HCT116 (cell line): ENCODE measurements around the gene AK5. TPM values are rescaled to one million over a fixed set of nuclear protein-coding genes. Genes with fewer than 3 reads are reported as not detected.

Experiments used
- ATAC-seq: fragments of 200-7000 bp; cut with Tn5 transposase; 2 replicates; pipeline ENCODE4 v1.9.1; 2020; ENCODE audit warnings: mild to moderate bottlenecking, moderate library complexity
- BruUV-seq: library from RNA; stranded (reverse); fragments of 400-500 nt; replicated peaks from 2 replicates; lab custom pipeline; 2021; lab: Mats Ljungman, UMichigan
- CTCF ChIA-PET: fragments of 300-600 bp; sonication (Branson Sonifier 250); formaldehyde crosslinking; loops from one replicate; lab custom pipeline; 2021; ENCODE audit warnings: antibody characterized with exemption; lab: Charles Lee
- POLR2A ChIA-PET: fragments of 300-600, 350-600 bp; sonication (Branson Sonifier 250); formaldehyde crosslinking; loops from one replicate; lab custom pipeline; 2021; ENCODE audit warnings: antibody characterized with exemption; lab: Charles Lee
- RAD21 ChIA-PET, 2 experiments: fragments of 300-600 bp; sonication (Branson Sonifier 250); formaldehyde crosslinking; loops; one replicate each; lab custom pipeline; 2023; ENCODE audit warnings: low total read pairs in 2 of 2; ENCODE audit not compliant: uncharacterized antibody in 2 of 2, unreplicated experiment in 2 of 2, low non-redundant PET in 1 of 2; lab: Charles Lee
- DNase-seq: peaks from one replicate; pipeline ENCODE4 v3.0.0-alpha.2; 2010; ENCODE audit warnings: low read depth, low spot score
- H2AFZ ChIP-seq: fragments of 200-600 bp; shearing (Covaris generic), sonication (generic); 2 replicates; pipeline ENCODE4 v1.6.1; 2017; ENCODE audit warnings: low read depth, mixed run types, mixed read lengths, antibody characterized with exemption, low read length; ENCODE audit not compliant: poor library complexity, severe bottlenecking
- H3K27ac ChIP-seq: 2 replicates; pipeline ENCODE4 v1.5.1; 2012; ENCODE audit warnings: low read depth, low read length
- H3K27me3 ChIP-seq: fragments of 200-600 bp; sonication (generic); 2 replicates; pipeline ENCODE4 v1.6.1; 2016; ENCODE audit warnings: mixed run types, low read length, mixed read lengths; ENCODE audit not compliant: insufficient read depth
- H3K36me3 ChIP-seq, 2 experiments: fragments of 200-500 bp in 1 of 2; fragments of 200-600 bp in 1 of 2; sonication (Bioruptor generic) in 1 of 2; sonication (generic) in 1 of 2; 2 replicates each; pipeline versions ENCODE4 v1.5.1 to v1.6.1; 2014 to 2016; ENCODE audit warnings: low read length in 2 of 2, inconsistent platforms in 1 of 2, mixed read lengths in 1 of 2, mixed run types in 1 of 2; ENCODE audit not compliant: insufficient read depth in 2 of 2, control insufficient read depth in 1 of 2
- H3K4me1 ChIP-seq, 2 experiments: fragments of 200-600 bp in 1 of 2; sonication (generic) in 1 of 2; 2 replicates each; pipeline versions ENCODE4 v1.5.1 to v1.6.1; 2012 to 2017; ENCODE audit warnings: low read length in 2 of 2, inconsistent platforms in 1 of 2, mild to moderate bottlenecking in 1 of 2, mixed read lengths in 1 of 2, mixed run types in 1 of 2, moderate library complexity in 1 of 2; ENCODE audit not compliant: insufficient read depth in 2 of 2, control insufficient read depth in 1 of 2
- H3K4me2 ChIP-seq: fragments of 200-600 bp; sonication (generic); 2 replicates; pipeline ENCODE4 v1.6.1; 2017; ENCODE audit warnings: mixed run types, low read length, mixed read lengths
- H3K4me3 ChIP-seq, 2 experiments: fragments of 200-600 bp in 1 of 2; sonication (generic) in 1 of 2; replicated peaks in 1 of 2; 2 replicates each; pipeline ENCODE4 v1.5.1; 2011 to 2016; ENCODE audit warnings: low read length in 2 of 2, control low read depth in 1 of 2, low read depth in 1 of 2, mild to moderate bottlenecking in 1 of 2, mixed read lengths in 1 of 2, mixed run types in 1 of 2
- H3K79me2 ChIP-seq: fragments of 200-600 bp; sonication (generic); 2 replicates; pipeline ENCODE4 v1.6.1; 2017; ENCODE audit warnings: mild to moderate bottlenecking, mixed run types, low read length, moderate library complexity, mixed read lengths; ENCODE audit not compliant: insufficient read depth
- H3K9ac ChIP-seq: fragments of 200-600 bp; sonication (generic); 2 replicates; pipeline ENCODE4 v1.6.1; 2016; ENCODE audit warnings: low read length, mixed read lengths
- H3K9me2 ChIP-seq: fragments of 200-600 bp; sonication (generic), shearing (Covaris generic); 2 replicates; pipeline ENCODE4 v1.6.1; 2017; ENCODE audit warnings: mixed run types, mild to moderate bottlenecking, moderate library complexity; ENCODE audit not compliant: insufficient read depth
- H3K9me3 ChIP-seq, 2 experiments: fragments of 200-500 bp in 1 of 2; fragments of 200-600 bp in 1 of 2; sonication (Bioruptor generic) in 1 of 2; sonication (generic) in 1 of 2; 2 replicates each; pipeline ENCODE4 v1.6.1; 2014 to 2017; ENCODE audit warnings: low read length in 2 of 2, mixed read lengths in 2 of 2, inconsistent platforms in 1 of 2, low read depth in 1 of 2, mild to moderate bottlenecking in 1 of 2, mixed run types in 1 of 2, moderate library complexity in 1 of 2; ENCODE audit not compliant: control insufficient read depth in 1 of 2, insufficient read depth in 1 of 2
- H4K20me1 ChIP-seq: fragments of 200-600 bp; sonication (generic), shearing (Covaris generic); 2 replicates; pipeline ENCODE4 v1.6.1; 2017; ENCODE audit warnings: mixed run types, mild to moderate bottlenecking, moderate library complexity; ENCODE audit not compliant: insufficient read depth
- CBX3 ChIP-seq: IDR thresholded peaks from 2 replicates; pipeline ENCODE4 v1.6.1; 2012; ENCODE audit warnings: low read depth
- CEBPB ChIP-seq: IDR thresholded peaks from 2 replicates; pipeline ENCODE4 v1.6.1; 2012; ENCODE audit warnings: low read depth
- CTCF ChIP-seq, 3 experiments: fragments of 200-600 bp in 1 of 3; sonication (generic) in 1 of 3; IDR thresholded peaks in 2 of 3; conservative IDR thresholded peaks in 1 of 3; 2 replicates each; pipeline ENCODE4 v1.5.1; 2012 to 2017; ENCODE audit warnings: low read depth in 2 of 3, low read length in 2 of 3, antibody characterized with exemption in 1 of 3, borderline replicate concordance in 1 of 3, control low read depth in 1 of 3, mild to moderate bottlenecking in 1 of 3, mixed read lengths in 1 of 3, mixed run types in 1 of 3, moderate library complexity in 1 of 3; ENCODE audit not compliant: insufficient read depth in 1 of 3
- EGR1 ChIP-seq: IDR thresholded peaks from 2 replicates; pipeline ENCODE4 v1.6.1; 2012; ENCODE audit warnings: low read depth
- ELF1 ChIP-seq: IDR thresholded peaks from 2 replicates; pipeline ENCODE4 v1.6.1; 2012; ENCODE audit warnings: low read depth, borderline replicate concordance
- EZH2 ChIP-seq: fragments of 200-600 bp; sonication (generic); IDR thresholded peaks from 2 replicates; pipeline ENCODE4 v1.6.1; 2017; ENCODE audit warnings: antibody characterized with exemption, mixed run types
- FOSL1 ChIP-seq: IDR thresholded peaks from 2 replicates; pipeline ENCODE4 v1.6.1; 2012; ENCODE audit warnings: low read depth
- MAX ChIP-seq: IDR thresholded peaks from 2 replicates; pipeline ENCODE4 v1.6.1; 2012
- POLR2A ChIP-seq: IDR thresholded peaks from 2 replicates; pipeline ENCODE4 v1.7.0; 2011; ENCODE audit warnings: borderline replicate concordance; ENCODE audit not compliant: insufficient read depth, insufficient read length; ENCODE audit errors: extremely low read depth
- POLR2AphosphoS5 ChIP-seq: IDR thresholded peaks from 2 replicates; pipeline ENCODE4 v1.6.1; 2011; ENCODE audit warnings: mild to moderate bottlenecking, low read depth, low read length, moderate library complexity
- RAD21 ChIP-seq: IDR thresholded peaks from 2 replicates; pipeline ENCODE4 v1.6.1; 2012; ENCODE audit warnings: low read depth, mild to moderate bottlenecking
- SP1 ChIP-seq: IDR thresholded peaks from 2 replicates; pipeline ENCODE4 v1.6.1; 2012; ENCODE audit warnings: low read depth
- SRF ChIP-seq: IDR thresholded peaks from 2 replicates; pipeline ENCODE4 v1.6.1; 2012; ENCODE audit warnings: low read depth
- TCF7L2 ChIP-seq: IDR thresholded peaks from 2 replicates; pipeline ENCODE4 v1.7.0; 2011; ENCODE audit warnings: borderline replicate concordance, inconsistent platforms; ENCODE audit not compliant: insufficient read depth, insufficient read length; ENCODE audit errors: extremely low read depth
- ZFX ChIP-seq: fragments of 450-650 bp; IDR thresholded peaks from 2 replicates; pipeline ENCODE4 v1.6.1; 2017
- intact Hi-C: fragments of 100-400 bp; cut with micrococcal nuclease; formaldehyde crosslinking; loops from 2 replicates; pipeline ENCODE4 v1.10.0; 2022
- total RNA-seq: library from RNA; stranded (reverse); gene quantifications from one replicate; pipeline ENCODE4 v1.2.1, GENCODE V29; 2021; ENCODE audit not compliant: unreplicated experiment
- TF ChIP-seq, protein P1 (sequence below): IDR thresholded peaks from 2 replicates; pipeline ENCODE4 v1.6.1; 2012; ENCODE audit warnings: low read depth
- TF ChIP-seq, protein P2 (sequence below): IDR thresholded peaks from 2 replicates; pipeline ENCODE4 v1.6.1; 2012

Gene AK5
- total RNA-seq, 1 experiment from 2014 or later = 0.22 TPM

DNA sequence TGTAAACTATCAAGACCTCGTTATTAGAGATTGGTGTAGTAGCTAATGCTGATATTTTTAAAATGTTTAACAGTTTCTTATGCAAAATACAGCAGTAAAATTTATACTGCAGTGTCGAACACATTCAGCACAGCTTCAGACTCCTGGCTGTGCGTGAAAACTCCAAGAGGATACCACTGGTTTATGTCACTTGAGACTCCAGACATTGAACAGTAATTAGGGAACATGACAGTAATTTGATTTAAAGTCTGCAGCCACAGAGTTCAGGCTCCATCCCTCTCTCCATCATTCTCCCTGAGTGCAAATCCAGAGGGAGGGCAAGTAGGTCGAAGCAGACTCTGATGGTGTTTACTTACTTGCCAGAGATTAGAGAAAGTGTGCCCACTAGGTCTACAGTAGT lies 94.2 kb downstream of the AK5 start:
- Histone ChIP-seq H3K27me3 (no peaks in the 10 kb centered on the region), H3K9ac (no peak overlapping the region), H3K79me2 (no peaks in the 10 kb centered on the region), H3K9me3 (no peaks in the 10 kb centered on the region), H3K27ac (no peak overlapping the region)
- RAD21 ChIA-PET = no interaction called here
- TF ChIP-seq MAX (no peak), CTCF (IDR thresholded peaks at IDR 0.05 in 2 of 3, conservative IDR thresholded peaks at IDR 0.05 in 1 of 3; ENCODE audit: borderline replicate concordance in 1 of 3, insufficient read depth in 1 of 3, low read depth in 2 of 3, low read length in 2 of 3) (no peak), ELF1 (no peak), EZH2 (no peak), POLR2A (no peak), RAD21 (no peak), FOSL1 (no peak), CEBPB (no peak), ZFX (no peak), CBX3 (no peak), SRF (no peak), TCF7L2 (no peak), EGR1 (no peak), POLR2AphosphoS5 (no peak), SP1 (no peak)
- TF ChIP-seq, protein P1, sequence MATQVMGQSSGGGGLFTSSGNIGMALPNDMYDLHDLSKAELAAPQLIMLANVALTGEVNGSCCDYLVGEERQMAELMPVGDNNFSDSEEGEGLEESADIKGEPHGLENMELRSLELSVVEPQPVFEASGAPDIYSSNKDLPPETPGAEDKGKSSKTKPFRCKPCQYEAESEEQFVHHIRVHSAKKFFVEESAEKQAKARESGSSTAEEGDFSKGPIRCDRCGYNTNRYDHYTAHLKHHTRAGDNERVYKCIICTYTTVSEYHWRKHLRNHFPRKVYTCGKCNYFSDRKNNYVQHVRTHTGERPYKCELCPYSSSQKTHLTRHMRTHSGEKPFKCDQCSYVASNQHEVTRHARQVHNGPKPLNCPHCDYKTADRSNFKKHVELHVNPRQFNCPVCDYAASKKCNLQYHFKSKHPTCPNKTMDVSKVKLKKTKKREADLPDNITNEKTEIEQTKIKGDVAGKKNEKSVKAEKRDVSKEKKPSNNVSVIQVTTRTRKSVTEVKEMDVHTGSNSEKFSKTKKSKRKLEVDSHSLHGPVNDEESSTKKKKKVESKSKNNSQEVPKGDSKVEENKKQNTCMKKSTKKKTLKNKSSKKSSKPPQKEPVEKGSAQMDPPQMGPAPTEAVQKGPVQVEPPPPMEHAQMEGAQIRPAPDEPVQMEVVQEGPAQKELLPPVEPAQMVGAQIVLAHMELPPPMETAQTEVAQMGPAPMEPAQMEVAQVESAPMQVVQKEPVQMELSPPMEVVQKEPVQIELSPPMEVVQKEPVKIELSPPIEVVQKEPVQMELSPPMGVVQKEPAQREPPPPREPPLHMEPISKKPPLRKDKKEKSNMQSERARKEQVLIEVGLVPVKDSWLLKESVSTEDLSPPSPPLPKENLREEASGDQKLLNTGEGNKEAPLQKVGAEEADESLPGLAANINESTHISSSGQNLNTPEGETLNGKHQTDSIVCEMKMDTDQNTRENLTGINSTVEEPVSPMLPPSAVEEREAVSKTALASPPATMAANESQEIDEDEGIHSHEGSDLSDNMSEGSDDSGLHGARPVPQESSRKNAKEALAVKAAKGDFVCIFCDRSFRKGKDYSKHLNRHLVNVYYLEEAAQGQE = no peak
- TF ChIP-seq, protein P2, sequence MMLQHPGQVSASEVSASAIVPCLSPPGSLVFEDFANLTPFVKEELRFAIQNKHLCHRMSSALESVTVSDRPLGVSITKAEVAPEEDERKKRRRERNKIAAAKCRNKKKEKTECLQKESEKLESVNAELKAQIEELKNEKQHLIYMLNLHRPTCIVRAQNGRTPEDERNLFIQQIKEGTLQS = no peak
- TF ChIP-seq, all 23 proteins: peak for 0
- no peaks in the 10 kb centered on the region for H3K4me1 ChIP-seq
- intact Hi-C loops = no loop called here
- no peak overlapping the region for H3K4me3 ChIP-seq
- CTCF ChIA-PET = no interaction called here
- H4K20me1 ChIP-seq = no peaks in the 10 kb centered on the region
- no peak overlapping the region for H2AFZ ChIP-seq
- no peak for DNase-seq
- BruUV-seq = no TSS peak
- no peak for ATAC-seq
- H3K36me3 ChIP-seq = no peaks in the 10 kb centered on the region
- no peak overlapping the region for H3K4me2 ChIP-seq
- POLR2A ChIA-PET = no interaction called here
- H3K9me2 ChIP-seq = no peaks in the 10 kb centered on the region
